Stimulated activated naive CD4-positive, alpha-beta T cell (primary cell): ENCODE results near the gene CXCL16.

Source experiments
- DNase-seq, 6 experiments: peaks; one replicate each; lab custom pipeline; 2025; lab: John Stamatoyannopoulos, UW

Gene CXCL16

DNA sequence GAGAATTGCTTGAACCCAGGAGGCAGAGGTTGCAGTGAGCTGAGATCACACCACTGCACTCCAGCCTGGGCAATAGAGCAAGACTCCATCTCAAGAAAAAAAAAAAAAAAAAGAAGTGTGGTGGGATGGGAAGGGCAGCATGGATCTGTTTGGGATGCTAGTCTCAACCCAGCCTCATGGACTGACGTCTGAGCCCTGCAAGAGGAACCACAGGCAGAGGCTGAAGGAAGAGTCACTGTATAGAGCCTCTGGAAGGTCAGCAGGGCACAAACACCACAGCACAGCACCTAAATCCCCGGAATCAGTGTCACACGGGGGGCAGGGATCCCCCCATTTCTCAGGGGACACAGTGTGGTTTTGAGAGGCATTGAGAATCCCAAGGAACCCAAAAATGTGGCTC, 10.9 kb upstream of the CXCL16 start:
- no peak for DNase-seq

DNA sequence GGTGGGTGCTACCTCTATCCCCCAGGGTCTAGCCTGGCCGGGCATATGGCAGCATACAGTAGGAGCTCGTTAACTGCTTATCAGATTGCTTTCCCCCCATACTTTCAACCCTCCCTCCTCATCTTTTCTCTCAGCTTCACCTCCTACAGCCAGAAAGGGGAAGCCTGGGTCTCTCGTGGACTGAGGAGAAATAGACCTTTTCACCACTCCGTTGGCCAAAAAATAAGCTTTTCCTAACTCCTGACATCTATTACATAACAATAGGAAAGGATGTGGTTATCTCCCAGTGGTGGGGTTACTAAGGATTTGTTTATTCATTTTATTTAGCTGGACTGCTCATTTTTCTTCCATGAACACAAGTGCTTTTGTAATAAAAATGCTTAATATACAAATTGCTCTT, 9.0 kb upstream of the CXCL16 start:
- no peak for DNase-seq

- DNase-seq, result peak in 4 of 6 experiments; percentile 2 to 57 (median 53)
Observed at GRCh38 chr17:4747847-4748246, 8.1 kb upstream of the CXCL16 start.

GRCh38 chr17:4744999-4745969, 5.6 kb upstream of the CXCL16 start:
- peak in 1 of 6 experiments; percentile 2 for DNase-seq

- DNase-seq, result no peak
Observed at GRCh38 chr17:4743898-4744297, 4.2 kb upstream of the CXCL16 start.

GRCh38 chr17:4743216-4743615, 3.5 kb upstream of the CXCL16 start:
- DNase-seq, result no peak

DNA sequence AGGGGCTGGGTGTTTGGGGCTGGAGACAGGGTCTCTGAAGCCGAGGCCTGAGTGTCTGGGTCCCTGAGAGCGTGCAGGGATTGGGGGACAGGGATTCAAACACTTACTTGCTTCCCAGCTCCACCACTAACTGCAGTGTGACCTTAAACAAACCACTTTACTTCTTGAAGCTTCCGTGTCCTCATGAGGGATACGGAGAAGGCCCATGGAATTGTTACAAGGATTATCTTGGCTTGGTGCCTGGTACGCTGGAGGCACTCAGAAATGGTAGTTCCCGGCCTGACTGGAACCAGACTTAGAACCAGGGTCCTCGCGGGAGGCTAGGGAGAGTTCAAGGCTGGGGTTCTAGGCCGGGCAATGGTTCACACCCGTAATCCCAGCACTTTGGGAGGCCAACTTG, 2.9 kb upstream of the CXCL16 start:
- no peak for DNase-seq

- DNase-seq, result no peak
Observed at GRCh38 chr17:4742133-4742532, 2.4 kb upstream of the CXCL16 start.

- DNase-seq, result no peak
Observed at GRCh38 chr17:4741544-4741943, 1.8 kb upstream of the CXCL16 start.

GRCh38 chr17:4740584-4740983, 856 bp upstream of the CXCL16 start:
- DNase-seq, result no peak

- DNase-seq, result no peak
Observed at GRCh38 chr17:4740025-4740351, 260 bp upstream of the CXCL16 start.

DNA sequence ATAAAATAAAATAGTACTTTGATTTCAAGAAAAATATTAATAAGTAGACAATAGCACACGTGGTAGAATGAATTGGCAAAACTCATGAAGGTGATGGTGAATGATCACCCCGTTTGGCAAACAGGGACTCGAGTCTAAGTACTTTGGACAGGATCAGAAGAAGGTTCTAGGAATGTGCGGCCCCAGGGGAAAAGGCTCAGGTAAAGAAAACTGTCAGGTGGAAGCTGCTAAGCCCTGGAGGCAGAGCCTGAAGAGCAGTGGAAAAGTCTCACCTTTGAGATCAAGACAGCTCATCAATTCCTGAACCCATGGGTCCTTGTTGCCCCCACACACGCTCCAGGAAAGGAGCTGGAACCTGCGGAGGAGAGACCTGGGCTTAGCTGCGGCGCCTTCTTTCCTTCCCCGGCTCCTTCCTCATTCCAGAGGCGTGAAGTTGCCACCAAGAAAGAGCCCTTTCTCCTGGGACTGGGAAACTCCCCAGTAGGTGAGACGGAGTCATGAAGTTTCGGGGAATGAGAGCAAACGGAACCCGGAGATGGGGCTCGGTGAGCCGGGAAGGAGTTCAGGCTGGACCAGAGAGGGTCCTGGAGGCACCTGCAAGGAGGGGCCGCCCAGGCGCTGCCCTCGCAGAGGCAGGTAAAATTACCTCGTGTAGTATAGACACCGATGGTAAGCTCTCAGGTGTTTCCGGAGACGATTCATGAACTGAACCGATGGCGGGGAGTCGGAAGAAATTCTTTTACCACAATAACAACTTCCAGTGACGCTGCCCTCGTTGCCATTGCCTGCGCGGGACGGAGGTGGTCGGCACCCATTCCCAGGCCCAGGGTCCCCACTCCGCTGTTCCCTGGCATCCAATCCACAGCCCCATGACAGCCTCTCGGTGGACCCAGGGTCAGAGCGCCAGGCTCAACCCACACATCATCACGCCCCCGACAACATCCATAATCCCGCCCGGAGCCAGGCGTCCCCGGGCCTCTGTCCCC, 1.3 kb downstream of the CXCL16 start:
- DNase-seq, result peak in 3 of 6 experiments; percentile 8 to 73 (median 52)

- no peak for DNase-seq
Observed at GRCh38 chr17:4735876-4736651, 3.7 kb downstream of the CXCL16 start.

DNA sequence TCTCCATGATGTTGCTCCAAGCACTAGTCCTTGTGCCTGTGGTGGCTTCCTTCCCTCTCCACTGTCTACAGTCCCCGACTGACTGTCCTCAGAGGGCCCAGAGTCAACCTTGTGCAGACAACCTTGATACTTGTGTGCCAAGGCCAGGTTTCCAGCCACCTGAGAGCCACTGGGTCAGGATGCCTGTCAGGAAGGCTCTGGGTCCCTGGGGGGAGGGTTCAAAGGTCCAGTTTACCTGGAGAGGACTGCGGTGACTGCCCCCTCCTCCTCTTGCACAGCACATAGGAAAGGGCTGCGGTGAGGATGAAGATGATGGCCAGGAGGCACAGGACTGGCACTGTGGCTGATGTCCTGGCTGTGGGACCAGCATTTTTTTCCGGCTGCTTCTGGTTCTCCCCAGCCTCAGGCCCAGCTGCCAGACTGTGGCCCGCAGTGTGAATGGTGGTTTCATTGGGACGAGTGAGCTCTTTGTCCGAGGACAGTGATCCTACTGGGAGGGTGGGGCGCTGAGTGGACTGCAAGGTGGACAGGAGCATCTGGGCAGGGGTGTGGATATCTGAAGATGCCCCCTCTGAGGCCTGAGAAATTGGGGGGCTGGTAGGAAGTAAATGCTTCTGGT, 4.8 kb downstream of the CXCL16 start:
- no peak for DNase-seq

DNA sequence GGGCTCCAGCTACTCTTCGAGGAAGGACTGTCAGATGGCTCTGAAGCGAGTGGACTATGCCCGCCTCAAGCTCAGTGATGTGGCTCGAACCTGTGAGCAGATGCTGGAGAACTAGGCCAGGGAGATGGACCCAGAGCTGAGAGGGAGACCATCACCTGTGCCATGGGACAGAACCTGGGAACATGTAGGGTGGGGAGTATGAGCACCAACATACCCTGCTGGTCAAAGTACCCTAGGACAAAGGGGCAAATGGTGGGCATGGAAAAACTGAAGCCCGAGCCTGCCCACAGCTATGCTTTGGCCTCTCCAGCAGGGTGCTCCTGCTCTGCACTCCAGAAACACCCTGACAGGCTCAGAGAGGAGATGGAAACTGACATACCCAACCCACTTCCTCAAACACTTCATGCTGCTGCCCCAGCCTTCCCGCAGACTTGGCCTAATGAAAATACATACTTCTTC, 6.6 kb downstream of the CXCL16 start:
- DNase-seq, result no peak

DNA sequence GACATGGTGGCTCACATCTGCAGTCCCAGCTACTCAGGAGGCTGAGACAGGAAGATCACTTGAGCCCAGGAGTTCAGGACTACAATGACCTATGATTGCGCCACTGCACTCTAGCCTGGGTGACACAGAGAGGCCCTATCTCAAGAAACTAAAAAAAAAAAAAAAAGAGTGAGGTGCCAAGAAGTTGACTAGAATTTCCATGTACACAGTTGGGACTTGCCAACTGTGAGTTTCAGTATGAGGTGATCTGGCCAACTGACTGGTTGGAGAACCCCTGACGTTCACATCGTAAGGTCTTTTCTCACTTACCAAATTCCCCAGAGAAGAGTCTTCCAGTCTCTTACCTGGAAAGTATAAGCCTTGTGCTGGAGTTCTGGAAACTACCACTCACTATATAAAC, 11.6 kb downstream of the CXCL16 start:
- DNase-seq, result no peak

DNA sequence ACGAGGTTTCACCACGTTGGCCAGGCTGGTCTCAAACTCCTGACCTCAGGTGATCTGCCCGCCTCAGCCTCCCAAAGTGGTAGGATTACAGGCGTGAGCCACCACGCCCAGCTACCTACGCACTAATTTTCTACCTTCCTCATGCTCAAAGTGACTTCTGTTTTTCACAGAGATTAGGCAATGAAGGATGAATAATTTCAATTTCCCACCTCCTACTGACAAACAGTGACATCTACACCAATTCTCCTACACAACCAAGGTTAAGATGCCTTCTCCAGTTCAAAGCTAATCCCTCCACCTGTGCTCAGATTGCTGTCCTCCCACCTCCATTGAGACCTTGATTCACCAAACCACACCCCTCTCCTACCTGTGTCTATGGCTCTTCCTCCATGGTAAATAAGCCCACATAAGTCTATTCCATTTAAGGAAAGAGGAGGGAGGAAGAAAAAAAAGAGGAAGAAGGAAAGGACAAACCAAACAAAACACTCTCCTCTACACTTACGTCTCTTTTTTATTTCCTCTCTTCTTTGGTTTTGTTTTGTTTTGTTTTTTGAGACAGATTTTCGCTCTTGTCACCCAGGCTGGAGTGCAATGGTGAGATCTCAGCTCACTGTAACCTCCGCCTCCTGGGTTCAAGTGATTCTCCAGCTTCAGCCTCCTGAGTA, 13.9 kb downstream of the CXCL16 start:
- no peak for DNase-seq

DNA sequence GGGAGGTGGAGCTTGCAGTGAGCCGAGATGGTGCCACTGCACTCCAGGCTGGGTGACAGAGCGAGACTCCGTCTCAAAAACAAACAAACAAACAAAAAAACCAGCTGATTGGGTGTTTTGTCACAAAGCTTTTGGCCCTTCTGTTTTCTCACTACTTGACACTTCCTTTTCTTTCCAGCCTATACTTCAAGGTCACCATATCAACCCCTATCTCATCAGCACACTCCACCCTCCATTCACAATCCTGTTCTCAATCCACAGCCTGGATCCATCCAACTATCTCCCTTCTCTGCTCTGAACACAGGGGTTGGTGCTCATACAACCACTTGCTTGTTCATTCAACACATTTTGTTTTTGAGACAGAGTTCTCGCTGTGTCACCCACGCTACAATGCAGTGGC, 15.1 kb downstream of the CXCL16 start:
- DNase-seq, result no peak

- DNase-seq, result no peak
Observed at GRCh38 chr17:4722678-4723240, 17.0 kb downstream of the CXCL16 start.
